Thymus (tissue), 11 donors: ENCODE data around the gene TRPC6. TPM values are rescaled to one million over a fixed set of nuclear protein-coding genes. Genes with fewer than 3 reads are reported as not detected.
"Not testable (repeated sequence)": the region's sequence is repeated elsewhere in the genome, so short reads cannot be mapped to it uniquely, and the experiment has no call there.

Source experiments
- DNase-seq, 9 donors: peaks; one replicate each; pipeline ENCODE4 v3.0.0-alpha.2; 2013; ENCODE audit warnings: low spot score in 9 of 9, low read depth in 6 of 9, missing footprints in 1 of 9
- H3K27ac ChIP-seq, 2 donors: one replicate each; pipeline ENCODE4 v1.5.1; 2013; ENCODE audit warnings: control low read depth in 1 of 2, low read depth in 1 of 2, low read length in 1 of 2, mild to moderate bottlenecking in 1 of 2, moderate library complexity in 1 of 2
- H3K27me3 ChIP-seq, 2 donors: one replicate each; pipeline ENCODE4 v1.5.1; 2013; ENCODE audit warnings: low read length in 1 of 2; ENCODE audit not compliant: control insufficient read depth in 2 of 2, insufficient read depth in 1 of 2
- H3K36me3 ChIP-seq, 2 donors: one replicate each; pipeline ENCODE4 v1.5.1; 2013; ENCODE audit warnings: low read length in 1 of 2, mild to moderate bottlenecking in 1 of 2, moderate library complexity in 1 of 2; ENCODE audit not compliant: control insufficient read depth in 2 of 2, insufficient read depth in 2 of 2
- H3K4me1 ChIP-seq, 2 donors: one replicate each; pipeline ENCODE4 v1.5.1; 2013; ENCODE audit warnings: low read length in 2 of 2; ENCODE audit not compliant: control insufficient read depth in 2 of 2, insufficient read depth in 2 of 2
- H3K4me3 ChIP-seq, 2 donors: one replicate each; pipeline ENCODE4 v1.5.1; 2013; ENCODE audit warnings: low read length in 2 of 2, control low read depth in 1 of 2, mild to moderate bottlenecking in 1 of 2
- H3K9me3 ChIP-seq, 2 donors: one replicate each; pipeline ENCODE4 v1.5.1; 2013; ENCODE audit warnings: low read length in 1 of 2, mild to moderate bottlenecking in 1 of 2; ENCODE audit not compliant: control insufficient read depth in 2 of 2, insufficient read depth in 1 of 2
- WGBS: extraction: QIAGEN DNeasy Blood & Tissue Kit; methylation state at CpG from one replicate; pipeline ENCODE4 v1.1.7; 2013; 5-methylcytosine and 5-hydroxymethylcytosine counted together
- polyA plus RNA-seq: library from polyadenylated mRNA; stranded (reverse); fragments of 200-250 nt; gene quantifications from one replicate; pipeline ENCODE4 v1.2.3, GENCODE V29; 2013
- total RNA-seq: library from RNA; stranded (reverse); fragments of 120-200 nt; gene quantifications from one replicate; pipeline ENCODE4 v1.2.4, GENCODE V29; 2013
- donor health status: healthy.

TRPC6 gene
- total and polyA plus RNA-seq, 2 donors = 0.55 to 1.3 TPM

DNA sequence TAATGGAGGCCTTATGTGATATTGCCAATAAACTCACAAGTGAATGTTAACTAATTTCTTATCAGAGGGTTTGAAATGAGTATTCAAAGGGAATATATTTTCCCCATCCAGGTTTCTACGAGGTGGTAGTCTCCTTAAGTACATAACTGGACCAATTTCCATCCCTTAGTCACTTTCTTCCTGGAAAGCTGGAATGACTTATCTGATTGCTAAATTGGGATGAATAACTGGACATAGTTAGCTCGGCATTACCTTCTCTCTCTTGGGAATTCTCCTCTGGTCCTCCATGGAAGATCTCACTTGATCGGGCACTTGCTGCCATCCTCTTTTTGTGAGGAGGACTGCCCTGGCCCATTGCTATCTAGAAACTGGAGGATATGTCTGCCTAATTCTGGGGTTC, 109.1 kb downstream of the TRPC6 start:
- H3K27ac ChIP-seq = no peak overlapping the region
- 88% methylated on average over 3 of the region's 3 CpGs for WGBS
- no peaks in the 10 kb centered on the region for H3K4me1 ChIP-seq
- H3K27me3 ChIP-seq = no peaks in the 10 kb centered on the region
- no peak overlapping the region for H3K4me3 ChIP-seq
- no peaks in the 10 kb centered on the region for H3K9me3 ChIP-seq
- no peaks in the 10 kb centered on the region for H3K36me3 ChIP-seq
- no peak for DNase-seq

DNA sequence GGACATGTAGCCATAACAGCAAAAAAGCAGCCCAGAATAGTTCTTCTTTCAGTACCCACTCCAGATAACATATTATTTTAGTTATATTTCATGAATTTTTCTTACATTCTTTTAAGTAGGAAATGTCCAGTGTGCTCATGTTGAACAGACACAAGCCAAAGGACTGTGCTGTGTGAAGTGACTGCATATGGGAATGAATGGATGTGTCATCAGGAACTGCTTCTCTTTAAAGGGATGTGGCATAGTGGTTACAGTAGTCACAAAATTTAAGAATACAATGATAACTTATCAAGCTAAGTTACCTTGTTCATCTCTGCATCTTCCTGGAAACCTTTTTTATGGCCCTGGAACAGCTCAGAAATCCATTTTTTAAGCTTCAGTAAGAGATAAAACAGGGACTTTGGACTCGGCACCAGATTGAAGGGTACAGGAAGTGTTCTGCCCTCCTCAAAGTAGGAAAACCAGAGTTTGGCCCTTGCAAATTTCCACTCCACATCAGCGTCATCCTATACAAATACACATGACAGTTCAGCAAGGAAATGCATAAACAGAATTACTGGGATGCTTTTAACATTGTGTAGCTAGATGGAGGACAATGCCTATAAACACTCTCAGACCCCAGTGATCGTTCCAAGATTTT, 112.8 kb downstream of the TRPC6 start:
- Histone ChIP-seq H3K27ac (no peak overlapping the region), H3K27me3 (no peaks in the 10 kb centered on the region), H3K4me1 (no peaks in the 10 kb centered on the region), H3K9me3 (no peaks in the 10 kb centered on the region), H3K4me3 (no peak overlapping the region), H3K36me3 (no peaks in the 10 kb centered on the region)
- 81% methylated on average over 3 of the region's 3 CpGs for WGBS
- no peak for DNase-seq

DNA sequence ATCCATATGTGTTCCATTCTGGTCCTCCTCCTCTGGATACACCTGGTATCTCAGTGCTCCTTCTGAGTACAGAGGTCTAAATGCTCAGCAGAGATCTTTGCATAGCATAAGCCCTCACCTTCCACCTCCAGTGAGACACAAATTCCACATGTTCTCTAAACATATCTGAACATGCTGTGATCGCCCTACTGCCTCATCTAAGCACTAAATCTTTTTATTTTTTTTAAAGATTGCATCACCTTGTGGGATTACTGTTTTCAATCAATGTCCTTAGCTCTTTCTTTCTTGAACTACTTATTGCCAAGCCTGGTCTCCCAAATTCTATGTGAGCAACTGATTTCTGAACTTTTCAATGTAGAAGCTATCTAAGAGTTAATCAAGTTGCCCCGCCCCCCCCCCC, 113.4 kb downstream of the TRPC6 start:
- Histone ChIP-seq H3K27me3 (no peaks in the 10 kb centered on the region), H3K4me1 (no peaks in the 10 kb centered on the region), H3K9me3 (no peaks in the 10 kb centered on the region), H3K4me3 (no peak overlapping the region), H3K36me3 (no peaks in the 10 kb centered on the region), H3K27ac (no peak overlapping the region)
- 40% methylated on average over 2 of the region's 2 CpGs for WGBS
- no peak for DNase-seq

DNA sequence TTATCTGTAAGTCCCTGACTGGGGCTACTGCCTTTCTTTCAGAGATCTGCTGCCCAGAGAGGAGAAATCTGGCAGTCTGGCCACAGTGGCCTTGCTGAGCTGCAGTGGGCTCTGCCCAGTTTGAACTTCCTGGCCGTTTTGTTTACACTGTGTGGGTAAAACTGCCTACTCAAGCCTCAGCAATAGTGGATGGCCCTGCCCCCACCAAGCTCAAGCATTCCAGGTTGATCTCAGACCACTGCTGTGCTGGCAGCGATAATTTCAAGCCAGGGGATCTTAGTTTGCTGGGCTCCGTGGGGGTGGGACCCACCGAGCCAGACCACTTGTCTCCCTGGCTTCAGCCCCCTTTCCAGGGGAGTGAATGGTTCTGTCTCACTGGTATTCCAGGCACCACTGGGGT, 117.5 kb downstream of the TRPC6 start:
- H3K27ac ChIP-seq = no peak overlapping the region

DNA sequence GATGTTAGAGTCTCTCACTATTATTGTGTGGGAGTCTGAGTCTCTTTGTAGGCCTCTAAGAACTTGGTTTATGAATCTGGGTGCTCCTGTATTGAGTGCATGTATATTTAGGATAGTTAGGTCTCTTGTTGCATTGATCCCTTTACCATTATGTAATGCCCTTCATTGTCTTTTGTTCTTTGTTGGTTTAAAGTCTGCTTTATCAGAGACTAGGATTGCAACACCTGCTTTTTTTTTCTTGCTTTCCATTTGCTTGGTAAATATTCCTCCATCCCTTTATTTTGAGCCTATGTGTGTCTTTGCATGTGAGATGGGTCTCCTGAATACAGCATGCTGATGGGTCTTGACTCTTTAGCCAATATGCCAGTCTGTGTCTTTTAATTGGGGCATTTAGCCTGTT, 119.4 kb downstream of the TRPC6 start:
- not testable (repeated sequence) for H3K9me3 ChIP-seq

More for the DNA sequence above, 117.5 kb downstream of the TRPC6 start:
- no peaks in the 10 kb centered on the region for H3K9me3 ChIP-seq
- 53% methylated on average over 4 of the region's 4 CpGs for WGBS
- no peaks in the 10 kb centered on the region for H3K27me3 ChIP-seq
- no peaks in the 10 kb centered on the region for H3K4me1 ChIP-seq
- H3K36me3 ChIP-seq = no peaks in the 10 kb centered on the region
- no peak overlapping the region for H3K4me3 ChIP-seq
- DNase-seq = no peak

DNA sequence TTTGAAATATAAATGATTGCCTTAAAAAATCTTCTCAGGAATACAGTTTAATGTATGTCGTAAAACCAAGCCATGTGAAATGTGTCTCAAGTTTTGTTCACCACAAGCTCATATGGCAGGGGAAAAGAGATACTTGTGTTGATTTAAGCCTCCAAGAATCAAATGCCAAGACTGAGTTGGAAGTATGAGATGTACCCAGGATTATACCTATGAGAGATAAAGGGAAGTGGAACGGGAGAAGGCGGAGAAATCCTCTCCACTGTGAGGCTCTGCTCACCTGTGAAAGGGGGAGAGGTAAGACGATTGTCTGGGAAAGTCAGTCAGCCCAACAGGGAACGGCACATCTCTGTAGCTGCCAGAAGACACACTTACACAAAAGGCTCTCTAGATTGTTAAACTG, 124.8 kb downstream of the TRPC6 start:
- Histone ChIP-seq H3K27me3 (no peaks in the 10 kb centered on the region), H3K36me3 (no peaks in the 10 kb centered on the region), H3K9me3 (no peaks in the 10 kb centered on the region), H3K27ac (no peak overlapping the region), H3K4me3 (no peak overlapping the region), H3K4me1 (no peaks in the 10 kb centered on the region)
- WGBS = 75% methylated on average over 5 of the region's 5 CpGs
- no peak for DNase-seq

More for the DNA sequence above, 119.4 kb downstream of the TRPC6 start:
- H3K36me3 ChIP-seq, H3K27ac ChIP-seq, H3K4me1 ChIP-seq, H3K4me3 ChIP-seq, DNase-seq, H3K27me3 ChIP-seq: not testable (repeated sequence)

DNA sequence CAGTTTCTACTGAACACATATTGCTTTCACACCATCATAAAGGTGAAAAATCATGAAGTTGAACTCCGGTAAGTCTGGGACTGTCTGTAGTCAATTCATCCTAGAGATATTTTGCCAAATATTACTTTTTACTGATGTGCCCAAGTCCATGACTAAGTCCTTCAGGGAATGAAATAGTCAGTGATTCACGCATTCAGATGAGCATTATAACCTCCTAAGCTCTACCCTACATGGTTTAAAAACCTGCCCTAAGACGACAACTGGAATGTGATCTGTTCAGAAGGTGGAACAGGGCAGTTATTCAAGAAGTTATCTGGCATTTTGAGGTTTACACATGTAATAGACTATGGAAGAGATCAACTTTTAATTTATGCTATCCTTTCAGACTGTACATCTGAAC, 125.6 kb downstream of the TRPC6 start:
- Histone ChIP-seq H3K36me3 (no peaks in the 10 kb centered on the region), H3K9me3 (no peaks in the 10 kb centered on the region), H3K4me1 (no peaks in the 10 kb centered on the region), H3K4me3 (no peak overlapping the region), H3K27me3 (no peaks in the 10 kb centered on the region), H3K27ac (no peak overlapping the region)
- 89% methylated on average over 3 of the region's 3 CpGs for WGBS
- no peak for DNase-seq

DNA sequence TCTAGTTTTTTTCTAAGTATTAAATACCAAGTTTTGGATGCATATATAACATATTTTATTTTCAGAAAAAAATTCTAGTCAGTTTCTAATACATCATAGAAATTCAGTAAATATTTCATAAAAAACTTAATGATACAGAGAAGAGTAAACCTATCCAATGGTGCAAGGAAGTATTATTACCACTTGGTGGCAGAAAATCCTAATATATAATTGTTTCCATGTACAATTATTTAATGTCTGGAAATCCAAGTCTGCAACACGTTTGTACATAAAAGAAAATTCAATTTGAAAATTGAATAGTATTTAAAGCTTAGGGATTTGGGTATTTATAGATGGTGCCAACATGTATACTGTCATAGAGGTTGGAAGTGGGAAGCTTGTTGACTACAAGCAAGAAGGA, 127.0 kb downstream of the TRPC6 start:
- DNase-seq = no peak
- Histone ChIP-seq H3K9me3 (no peaks in the 10 kb centered on the region), H3K27ac (no peak overlapping the region), H3K27me3 (no peaks in the 10 kb centered on the region), H3K4me1 (no peaks in the 10 kb centered on the region), H3K4me3 (no peak overlapping the region), H3K36me3 (no peaks in the 10 kb centered on the region)
- 0% methylated on average over 1 of the region's 1 CpG for WGBS

DNA sequence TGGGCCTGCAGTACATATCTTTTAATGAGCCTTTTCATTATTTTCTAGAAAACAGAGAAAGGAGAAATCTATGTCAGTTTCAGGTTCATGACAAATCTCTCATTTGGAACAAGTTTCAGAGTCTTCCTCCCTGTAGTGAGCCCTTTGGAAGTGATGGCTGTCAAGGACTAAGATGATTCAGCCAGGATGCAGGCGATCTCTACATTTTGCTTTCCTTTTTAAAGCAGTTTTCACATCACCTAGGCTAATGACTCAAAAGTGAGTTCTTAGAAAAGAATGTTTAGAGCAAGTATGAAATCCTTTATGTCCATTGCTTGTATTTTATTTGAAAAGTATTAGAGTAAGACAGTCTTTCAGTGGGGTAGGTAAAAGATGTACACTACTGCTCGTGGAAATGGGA, 130.1 kb downstream of the TRPC6 start:
- H3K4me3 ChIP-seq = no peak overlapping the region
- H3K4me1 ChIP-seq = no peaks in the 10 kb centered on the region
- no peak overlapping the region for H3K27ac ChIP-seq
- WGBS = 84% methylated on average over 2 of the region's 2 CpGs
- DNase-seq = no peak
- no peaks in the 10 kb centered on the region for H3K27me3 ChIP-seq
- no peaks in the 10 kb centered on the region for H3K9me3 ChIP-seq
- no peaks in the 10 kb centered on the region for H3K36me3 ChIP-seq
